ENCODE data around the gene TSPYL4. TPM values are rescaled to one million over a fixed set of nuclear protein-coding genes. Genes with fewer than 3 reads are reported as not detected.

Gene TSPYL4
- total RNA-seq, 1 experiment from 2014 or later: 24.9 TPM

DNA sequence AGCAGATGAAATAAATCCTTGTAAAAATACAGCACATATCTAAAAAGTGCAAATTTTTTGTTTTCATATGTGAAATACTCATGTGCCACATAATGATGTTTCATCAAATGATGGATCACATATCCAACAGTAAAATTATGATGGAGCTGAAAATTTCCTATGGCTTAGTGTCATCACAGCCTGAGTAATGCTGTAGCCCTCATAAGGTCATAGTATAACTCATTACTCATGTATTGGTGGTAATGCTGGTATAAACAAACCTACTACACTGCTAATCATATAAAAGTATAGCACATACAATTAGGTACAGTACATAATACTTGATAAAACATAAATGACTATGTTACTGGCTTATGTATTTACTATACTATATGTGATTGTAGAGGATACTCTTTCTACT lies 12.9 kb upstream of the TSPYL4 start:
- Histone ChIP-seq H2AFZ (ENCODE audit: low read length) (no peak overlapping the region), H3K4me2 (ENCODE audit: low read depth, low read length, poor library complexity, severe bottlenecking) (no peak overlapping the region), H3K4me3 (ENCODE audit: low read length) (no peak overlapping the region), H3K36me3 (ENCODE audit: insufficient read depth, low read length) (peaks cover 8% of the 10 kb centered on the region; the same call in 1 of the 2 replicates), H3K27ac (ENCODE audit: low read length) (no peak overlapping the region), H3K9me3 (ENCODE audit: low read length) (no peaks in the 10 kb centered on the region), H3K27me3 (ENCODE audit: low read length) (no peaks in the 10 kb centered on the region), H4K20me1 (ENCODE audit: insufficient read depth, low read depth, low read length) (no peaks in the 10 kb centered on the region), H3K4me1 (ENCODE audit: low read length) (peaks cover 19% of the 10 kb centered on the region), H3K79me2 (ENCODE audit: low read length) (0 out of 2 replicates have a peak, but pooled peaks cover 3% of the 10 kb centered on the region), H3K9me2 (replicated peaks; ENCODE audit: insufficient read depth, low read length) (no peaks in the 10 kb centered on the region), H3K9ac (ENCODE audit: low read length) (no peak overlapping the region)
- DNase-seq: no peak

DNA sequence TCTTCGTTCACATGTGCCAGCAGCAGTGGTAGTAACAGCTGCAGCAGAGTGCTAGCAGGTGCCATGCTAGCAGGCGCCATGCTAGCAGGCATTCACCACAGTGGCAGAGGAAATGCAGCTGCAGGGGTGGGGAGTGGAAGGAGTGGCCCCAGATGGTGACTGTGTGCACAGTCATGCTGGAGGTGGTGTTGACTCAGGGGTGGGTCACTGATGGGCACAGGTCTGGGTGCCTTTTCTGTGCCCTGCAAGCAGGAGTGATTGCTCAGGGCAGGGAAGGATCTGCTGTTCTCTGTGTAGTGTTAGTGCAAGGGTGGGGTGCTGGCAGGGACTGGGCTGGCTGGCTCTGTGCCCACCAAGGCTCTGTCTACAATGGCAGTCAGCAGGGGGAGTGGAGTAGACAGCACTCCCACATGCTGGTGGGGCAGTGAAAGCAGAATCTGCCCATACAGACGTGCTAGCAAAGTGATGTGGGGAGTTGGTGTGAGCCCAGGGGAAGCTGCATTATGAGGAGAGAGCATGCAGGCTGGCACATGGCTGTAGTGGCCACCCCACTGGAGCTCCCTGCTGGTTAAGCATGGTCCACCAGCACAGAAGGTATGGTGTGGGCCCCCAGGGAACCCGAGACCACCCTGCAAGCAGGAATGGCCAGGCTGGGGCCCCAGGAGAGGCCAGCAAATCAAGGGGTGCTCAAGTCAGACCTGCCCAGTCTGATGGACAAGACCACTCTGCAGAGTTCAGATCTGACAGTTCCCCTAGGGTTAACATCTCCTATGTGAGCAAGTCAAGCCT lies 11.4 kb upstream of the TSPYL4 start:
- Histone ChIP-seq H3K36me3 (ENCODE audit: insufficient read depth, low read length) (peaks cover 8% of the 10 kb centered on the region; the same call in 1 of the 2 replicates), H3K4me2 (ENCODE audit: low read depth, low read length, poor library complexity, severe bottlenecking) (no peak overlapping the region)

DNA sequence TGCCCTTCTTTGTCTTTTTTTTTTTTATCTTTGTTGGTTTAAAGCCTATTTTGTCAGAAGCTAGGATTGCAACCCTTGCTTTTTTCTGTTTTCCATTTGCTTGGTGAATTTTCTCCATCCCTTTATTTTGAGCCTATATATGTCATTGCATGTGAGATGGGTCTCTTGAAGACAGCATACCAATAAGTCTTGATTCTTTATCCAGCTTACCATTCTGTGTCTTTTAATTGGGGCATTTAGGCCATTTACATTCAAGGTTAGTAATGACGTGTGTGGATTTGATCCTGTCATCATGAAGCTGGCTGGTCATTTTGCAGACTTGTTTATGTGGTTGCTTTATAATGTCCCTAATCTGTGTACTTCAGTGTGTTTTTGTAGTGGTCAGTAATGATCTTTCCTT lies 9.5 kb upstream of the TSPYL4 start:
- H3K4me1 ChIP-seq (ENCODE audit: low read length): peaks cover 9% of the 10 kb centered on the region
- no peaks in the 10 kb centered on the region for H4K20me1 ChIP-seq (ENCODE audit: insufficient read depth, low read depth, low read length)
- no peak overlapping the region for H3K27ac ChIP-seq (ENCODE audit: low read length)
- H2AFZ ChIP-seq (ENCODE audit: low read length): no peak overlapping the region
- no peaks in the 10 kb centered on the region for H3K9me3 ChIP-seq (ENCODE audit: low read length)
- H3K4me2 ChIP-seq (ENCODE audit: low read depth, low read length, poor library complexity, severe bottlenecking): no peak overlapping the region
- H3K9ac ChIP-seq (ENCODE audit: low read length): no peak overlapping the region
- no peaks in the 10 kb centered on the region for H3K9me2 ChIP-seq (replicated peaks; ENCODE audit: insufficient read depth, low read length)
- 0 out of 2 replicates have a peak, but pooled peaks cover 3% of the 10 kb centered on the region for H3K79me2 ChIP-seq (ENCODE audit: low read length)
- H3K36me3 ChIP-seq (ENCODE audit: insufficient read depth, low read length): peaks cover 3% of the 10 kb centered on the region; the same call in 1 of the 2 replicates
- no peak overlapping the region for H3K4me3 ChIP-seq (ENCODE audit: low read length)
- no peaks in the 10 kb centered on the region for H3K27me3 ChIP-seq (ENCODE audit: low read length)
- no peak for DNase-seq

More for the DNA sequence above, 11.4 kb upstream of the TSPYL4 start:
- Histone ChIP-seq H3K4me1 (ENCODE audit: low read length) (peaks cover 19% of the 10 kb centered on the region), H3K27ac (ENCODE audit: low read length) (no peak overlapping the region), H3K27me3 (ENCODE audit: low read length) (no peaks in the 10 kb centered on the region), H3K9ac (ENCODE audit: low read length) (no peak overlapping the region), H3K9me2 (replicated peaks; ENCODE audit: insufficient read depth, low read length) (no peaks in the 10 kb centered on the region), H3K9me3 (ENCODE audit: low read length) (no peaks in the 10 kb centered on the region), H3K79me2 (ENCODE audit: low read length) (0 out of 2 replicates have a peak, but pooled peaks cover 3% of the 10 kb centered on the region), H3K4me3 (ENCODE audit: low read length) (no peak overlapping the region), H4K20me1 (ENCODE audit: insufficient read depth, low read depth, low read length) (no peaks in the 10 kb centered on the region), H2AFZ (ENCODE audit: low read length) (no peak overlapping the region)
- DNase-seq: no peak

DNA sequence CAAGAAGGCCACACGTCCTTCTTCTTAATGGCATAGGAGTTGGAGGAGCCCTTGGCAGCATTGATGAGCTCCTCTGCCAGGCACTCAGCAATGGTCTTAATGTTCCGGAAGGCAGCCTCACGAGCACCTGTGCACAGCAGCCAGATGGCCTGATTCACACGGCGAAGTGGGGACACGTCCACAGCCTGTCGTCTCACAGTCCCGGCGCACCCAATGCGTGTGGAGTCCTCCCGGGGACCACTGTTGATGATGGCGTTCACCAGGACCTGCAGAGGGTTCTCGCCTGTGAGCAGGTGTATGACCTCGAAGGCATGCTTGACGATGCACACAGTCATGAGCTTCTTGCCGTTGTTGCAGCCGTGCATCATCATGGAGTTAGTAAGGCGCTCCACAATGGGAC lies 4.6 kb upstream of the TSPYL4 start:
- no peak for DNase-seq
- Histone ChIP-seq H3K4me1 (ENCODE audit: low read length) (peaks cover 12% of the 10 kb centered on the region), H3K4me2 (ENCODE audit: low read depth, low read length, poor library complexity, severe bottlenecking) (no peak overlapping the region), H3K27ac (ENCODE audit: low read length) (no peak overlapping the region), H3K79me2 (ENCODE audit: low read length) (peaks cover 13% of the 10 kb centered on the region), H3K4me3 (ENCODE audit: low read length) (no peak overlapping the region), H3K36me3 (ENCODE audit: insufficient read depth, low read length) (no peaks in the 10 kb centered on the region), H3K9me2 (replicated peaks; ENCODE audit: insufficient read depth, low read length) (no peaks in the 10 kb centered on the region), H4K20me1 (ENCODE audit: insufficient read depth, low read depth, low read length) (no peaks in the 10 kb centered on the region), H3K27me3 (ENCODE audit: low read length) (no peaks in the 10 kb centered on the region), H2AFZ (ENCODE audit: low read length) (no peak overlapping the region), H3K9me3 (ENCODE audit: low read length) (no peaks in the 10 kb centered on the region), H3K9ac (ENCODE audit: low read length) (no peak overlapping the region)

DNA sequence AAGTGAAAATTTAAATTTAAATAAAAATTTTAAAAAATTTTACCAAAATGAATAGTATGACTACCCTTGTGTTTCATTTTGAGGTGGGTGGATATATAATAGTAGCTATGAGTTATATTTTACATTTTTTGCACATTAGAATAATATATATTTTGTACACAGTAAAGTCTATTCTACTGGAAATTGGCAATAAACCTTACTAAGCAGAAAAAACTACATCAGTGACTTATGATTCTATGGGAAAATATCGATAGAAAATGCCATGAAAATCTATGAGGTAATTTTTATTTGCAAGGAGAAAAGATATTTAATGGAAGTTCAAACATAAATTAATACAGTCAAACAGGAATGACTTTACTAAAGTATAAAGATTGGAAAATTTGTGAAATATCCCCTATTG lies 2.8 kb upstream of the TSPYL4 start:
- no peak overlapping the region for H3K27ac ChIP-seq (ENCODE audit: low read length)
- no peak overlapping the region for H3K9ac ChIP-seq (ENCODE audit: low read length)
- H3K4me1 ChIP-seq (ENCODE audit: low read length): peaks cover 30% of the 10 kb centered on the region
- H4K20me1 ChIP-seq (ENCODE audit: insufficient read depth, low read depth, low read length): no peaks in the 10 kb centered on the region
- peaks cover 31% of the 10 kb centered on the region for H3K79me2 ChIP-seq (ENCODE audit: low read length)
- DNase-seq: no peak
- no peaks in the 10 kb centered on the region for H3K27me3 ChIP-seq (ENCODE audit: low read length)
- no peak overlapping the region for H3K4me3 ChIP-seq (ENCODE audit: low read length)
- H3K9me2 ChIP-seq (replicated peaks; ENCODE audit: insufficient read depth, low read length): no peaks in the 10 kb centered on the region
- no peak overlapping the region for H2AFZ ChIP-seq (ENCODE audit: low read length)
- no peaks in the 10 kb centered on the region for H3K36me3 ChIP-seq (ENCODE audit: insufficient read depth, low read length)
- H3K9me3 ChIP-seq (ENCODE audit: low read length): no peaks in the 10 kb centered on the region
- H3K4me2 ChIP-seq (ENCODE audit: low read depth, low read length, poor library complexity, severe bottlenecking): no peak overlapping the region

DNA sequence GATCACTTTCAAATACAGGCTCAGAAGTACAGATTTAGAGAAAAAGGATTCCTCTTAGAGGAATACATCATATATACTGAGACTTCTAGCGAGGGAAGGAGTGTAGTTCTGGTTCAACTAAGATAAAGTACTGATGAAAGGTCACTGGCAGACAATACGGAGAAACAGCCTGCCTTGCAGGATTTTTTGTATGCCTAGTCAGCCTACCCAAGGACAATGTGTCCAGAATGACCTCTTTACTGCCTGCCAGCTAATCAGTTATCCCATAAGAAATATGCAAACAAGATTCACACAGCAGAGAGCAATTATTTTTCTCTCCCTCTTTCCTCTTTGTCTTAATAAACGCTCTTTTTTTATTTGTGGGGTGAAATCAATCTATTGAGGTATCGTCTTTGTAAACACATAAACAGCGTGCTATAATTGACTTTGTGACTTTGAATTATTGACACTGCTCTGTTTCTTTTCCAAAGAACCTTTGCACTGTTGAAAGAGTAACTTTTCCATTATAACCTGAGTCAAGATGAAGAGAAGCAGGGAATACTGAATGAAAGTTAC lies 1.4 kb upstream of the TSPYL4 start:
- H3K4me2 ChIP-seq (ENCODE audit: low read depth, low read length, poor library complexity, severe bottlenecking): peak overlapping the region; percentile 85
- H3K36me3 ChIP-seq (ENCODE audit: insufficient read depth, low read length): no peaks in the 10 kb centered on the region
- no peak overlapping the region for H2AFZ ChIP-seq (ENCODE audit: low read length)
- DNase-seq: no peak
- H3K4me3 ChIP-seq (ENCODE audit: low read length): peak overlapping the region; percentile 87
- H3K9ac ChIP-seq (ENCODE audit: low read length): peak overlapping the region; percentile 86
- H3K27ac ChIP-seq (ENCODE audit: low read length): no peak overlapping the region
- no peaks in the 10 kb centered on the region for H3K9me3 ChIP-seq (ENCODE audit: low read length)
- H4K20me1 ChIP-seq (ENCODE audit: insufficient read depth, low read depth, low read length): no peaks in the 10 kb centered on the region
- H3K27me3 ChIP-seq (ENCODE audit: low read length): no peaks in the 10 kb centered on the region
- no peaks in the 10 kb centered on the region for H3K9me2 ChIP-seq (replicated peaks; ENCODE audit: insufficient read depth, low read length)
- H3K79me2 ChIP-seq (ENCODE audit: low read length): peaks cover 45% of the 10 kb centered on the region
- H3K4me1 ChIP-seq (ENCODE audit: low read length): peaks cover 44% of the 10 kb centered on the region

DNA sequence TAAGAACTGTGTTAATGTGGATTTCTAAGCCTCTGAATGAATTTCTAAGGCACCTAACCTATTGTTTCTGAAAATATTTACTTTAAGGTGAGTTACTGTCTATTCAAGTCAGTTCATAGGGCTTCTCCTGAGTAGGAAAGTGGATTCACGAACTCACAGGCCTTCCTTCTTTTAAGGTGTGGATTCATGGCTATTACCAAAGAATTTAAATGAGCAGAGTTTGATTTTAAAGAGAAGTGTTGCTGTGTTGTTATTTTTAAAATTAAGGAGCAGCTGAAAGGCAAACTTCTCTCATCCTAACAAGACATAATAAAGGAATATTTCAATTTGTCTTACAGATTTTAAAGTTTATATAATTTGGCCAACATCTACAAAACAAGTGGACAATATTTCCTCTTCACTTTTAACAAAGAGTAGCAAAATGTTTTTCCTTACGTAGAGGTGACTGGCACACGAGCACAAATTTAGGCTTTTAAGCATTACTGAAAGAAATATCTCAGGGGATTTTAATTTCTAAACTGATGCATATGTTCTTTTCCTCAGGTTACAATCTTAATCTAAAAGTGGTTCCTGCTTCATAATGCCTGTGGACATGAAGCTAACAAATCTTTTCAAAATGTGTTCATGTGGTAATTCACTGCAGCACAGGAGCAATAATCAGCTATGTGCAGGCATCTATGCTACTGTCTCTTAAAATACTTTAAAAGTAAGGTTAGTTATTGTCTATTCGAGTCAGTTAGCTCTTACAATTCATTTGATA lies 602 bp upstream of the TSPYL4 start:
- Histone ChIP-seq H3K36me3 (ENCODE audit: insufficient read depth, low read length) (no peaks in the 10 kb centered on the region), H3K9ac (ENCODE audit: low read length) (peak overlapping the region; percentile 86), H3K4me3 (ENCODE audit: low read length) (peak overlapping the region; percentile 87), H3K27ac (ENCODE audit: low read length) (peak overlapping the region; percentile 39; the same call in 1 of the 2 replicates), H3K79me2 (ENCODE audit: low read length) (peaks cover 49% of the 10 kb centered on the region), H3K27me3 (ENCODE audit: low read length) (no peaks in the 10 kb centered on the region), H3K9me2 (replicated peaks; ENCODE audit: insufficient read depth, low read length) (no peaks in the 10 kb centered on the region), H3K4me2 (ENCODE audit: low read depth, low read length, poor library complexity, severe bottlenecking) (peak overlapping the region; percentile 85), H3K4me1 (ENCODE audit: low read length) (peaks cover 48% of the 10 kb centered on the region), H4K20me1 (ENCODE audit: insufficient read depth, low read depth, low read length) (no peaks in the 10 kb centered on the region), H2AFZ (ENCODE audit: low read length) (peak overlapping the region; percentile 91), H3K9me3 (ENCODE audit: low read length) (no peaks in the 10 kb centered on the region)
- no peak for DNase-seq

DNA sequence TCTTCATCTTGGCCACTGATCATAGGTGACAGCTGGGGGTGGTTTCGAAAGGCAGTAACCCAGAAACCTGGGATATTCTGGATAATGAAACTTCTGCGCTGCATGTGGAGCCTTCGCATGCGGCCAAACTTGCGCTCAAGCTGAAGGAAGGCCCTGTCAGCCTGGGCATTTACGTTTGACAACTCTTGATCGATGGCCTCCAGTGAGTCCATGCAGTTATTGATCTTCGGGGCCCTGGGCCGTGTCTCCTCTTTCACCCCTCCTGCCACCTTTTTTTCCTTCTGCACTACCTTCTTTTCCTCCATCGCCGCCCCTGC lies 729 bp downstream of the TSPYL4 start:
- H3K9ac ChIP-seq (ENCODE audit: low read length): peak overlapping the region; percentile 86
- no peaks in the 10 kb centered on the region for H3K27me3 ChIP-seq (ENCODE audit: low read length)
- no peaks in the 10 kb centered on the region for H3K9me3 ChIP-seq (ENCODE audit: low read length)
- H3K27ac ChIP-seq (ENCODE audit: low read length): no peak overlapping the region
- H3K4me2 ChIP-seq (ENCODE audit: low read depth, low read length, poor library complexity, severe bottlenecking): peak overlapping the region; percentile 85
- H3K4me1 ChIP-seq (ENCODE audit: low read length): peaks cover 48% of the 10 kb centered on the region
- peaks cover 49% of the 10 kb centered on the region for H3K79me2 ChIP-seq (ENCODE audit: low read length)
- peak overlapping the region; percentile 87 for H3K4me3 ChIP-seq (ENCODE audit: low read length)
- no peak for DNase-seq
- no peaks in the 10 kb centered on the region for H4K20me1 ChIP-seq (ENCODE audit: insufficient read depth, low read depth, low read length)
- peak overlapping the region; percentile 91; the same call in 1 of the 2 replicates for H2AFZ ChIP-seq (ENCODE audit: low read length)
- H3K36me3 ChIP-seq (ENCODE audit: insufficient read depth, low read length): no peaks in the 10 kb centered on the region
- H3K9me2 ChIP-seq (replicated peaks; ENCODE audit: insufficient read depth, low read length): no peaks in the 10 kb centered on the region

Data from Karpas-422 (cell line).